ENCODE data around the gene NCAPH2. TPM values are rescaled to one million over a fixed set of nuclear protein-coding genes. Genes with fewer than 3 reads are reported as not detected.

NCAPH2 gene
- total and polyA plus RNA-seq, 12 donors: 13.8 to 90.5 (median 32.6) TPM

DNA sequence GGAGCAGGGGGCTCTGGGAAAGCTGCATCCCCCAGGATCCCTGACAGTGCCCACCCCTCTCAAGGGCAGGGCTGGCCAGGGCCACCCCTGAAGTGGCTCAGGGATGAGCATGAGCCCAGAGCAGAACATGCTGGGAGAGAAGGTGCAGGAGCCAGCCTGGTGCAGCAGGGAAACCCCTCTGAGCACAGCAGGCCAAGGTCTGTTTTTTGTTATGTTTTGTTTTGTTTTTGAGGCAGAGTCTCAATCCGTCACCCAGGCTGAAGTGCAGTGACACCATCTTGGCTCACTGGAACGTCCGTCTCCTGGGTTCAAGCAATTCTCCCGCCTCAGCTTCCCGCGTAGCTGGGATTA, 32.4 kb upstream of the NCAPH2 start:
- no peaks in the 10 kb centered on the region for H3K36me3 ChIP-seq (replicated peaks in 1 of 2)
- H3K4me1 ChIP-seq (replicated peaks in 1 of 2): peaks cover 22 to 40% of the 10 kb centered on the region in 2 donors
- intact Hi-C loops (cut with DNase I): no loop called here
- TF ChIP-seq POLR2A (IDR thresholded peaks at IDR 0.05): no peak
- TF ChIP-seq, protein P1, sequence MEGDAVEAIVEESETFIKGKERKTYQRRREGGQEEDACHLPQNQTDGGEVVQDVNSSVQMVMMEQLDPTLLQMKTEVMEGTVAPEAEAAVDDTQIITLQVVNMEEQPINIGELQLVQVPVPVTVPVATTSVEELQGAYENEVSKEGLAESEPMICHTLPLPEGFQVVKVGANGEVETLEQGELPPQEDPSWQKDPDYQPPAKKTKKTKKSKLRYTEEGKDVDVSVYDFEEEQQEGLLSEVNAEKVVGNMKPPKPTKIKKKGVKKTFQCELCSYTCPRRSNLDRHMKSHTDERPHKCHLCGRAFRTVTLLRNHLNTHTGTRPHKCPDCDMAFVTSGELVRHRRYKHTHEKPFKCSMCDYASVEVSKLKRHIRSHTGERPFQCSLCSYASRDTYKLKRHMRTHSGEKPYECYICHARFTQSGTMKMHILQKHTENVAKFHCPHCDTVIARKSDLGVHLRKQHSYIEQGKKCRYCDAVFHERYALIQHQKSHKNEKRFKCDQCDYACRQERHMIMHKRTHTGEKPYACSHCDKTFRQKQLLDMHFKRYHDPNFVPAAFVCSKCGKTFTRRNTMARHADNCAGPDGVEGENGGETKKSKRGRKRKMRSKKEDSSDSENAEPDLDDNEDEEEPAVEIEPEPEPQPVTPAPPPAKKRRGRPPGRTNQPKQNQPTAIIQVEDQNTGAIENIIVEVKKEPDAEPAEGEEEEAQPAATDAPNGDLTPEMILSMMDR (IDR thresholded peaks at IDR 0.05): no peak
- peaks cover 6% of the 10 kb centered on the region for H3K27me3 ChIP-seq
- WGBS, 4 donors: 68 to 80% (median 78%) methylated on average over 6 of the region's 6 CpGs
- peak overlapping the region in 1 of 4 donors; percentile 99 for H3K4me3 ChIP-seq
- DNase-seq: no peak
- no peak overlapping the region for H3K27ac ChIP-seq
- H3K9me3 ChIP-seq (replicated peaks in 1 of 3): no peaks in the 10 kb centered on the region

DNA sequence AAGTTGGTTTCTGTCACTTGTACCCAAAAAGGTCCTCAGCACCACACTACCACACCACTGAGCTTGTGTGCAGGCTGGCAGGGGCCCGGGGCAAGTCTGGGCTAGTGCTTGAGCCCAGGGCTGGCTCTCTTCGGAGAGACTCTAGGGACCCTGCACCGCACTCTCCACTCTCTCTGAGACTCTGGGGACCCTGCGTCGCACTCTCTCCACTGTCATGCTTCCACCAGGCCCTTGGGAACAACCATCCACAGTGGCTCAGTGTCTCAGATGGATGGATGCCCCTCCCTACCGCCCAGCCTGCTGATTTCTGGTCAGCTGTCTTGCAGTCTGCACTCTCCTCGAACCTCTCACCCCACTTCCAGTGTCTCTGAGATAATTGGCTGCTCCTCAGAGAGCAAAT, 31.2 kb upstream of the NCAPH2 start:
- intact Hi-C loops (cut with DNase I): no loop called here
- no peak overlapping the region for H3K4me3 ChIP-seq
- peaks cover 13 to 36% of the 10 kb centered on the region in 2 donors for H3K4me1 ChIP-seq (replicated peaks in 1 of 2)
- H3K27me3 ChIP-seq: peaks cover 19% of the 10 kb centered on the region
- DNase-seq: no peak
- no peaks in the 10 kb centered on the region for H3K36me3 ChIP-seq (replicated peaks in 1 of 2)
- no peak overlapping the region for H3K27ac ChIP-seq
- no peak for TF ChIP-seq POLR2A (IDR thresholded peaks at IDR 0.05)
- no peaks in the 10 kb centered on the region for H3K9me3 ChIP-seq (replicated peaks in 1 of 3)
- 73 to 82% (median 76%) methylated on average over 4 to 7 of the region's 7 CpGs for WGBS, 4 donors

DNA sequence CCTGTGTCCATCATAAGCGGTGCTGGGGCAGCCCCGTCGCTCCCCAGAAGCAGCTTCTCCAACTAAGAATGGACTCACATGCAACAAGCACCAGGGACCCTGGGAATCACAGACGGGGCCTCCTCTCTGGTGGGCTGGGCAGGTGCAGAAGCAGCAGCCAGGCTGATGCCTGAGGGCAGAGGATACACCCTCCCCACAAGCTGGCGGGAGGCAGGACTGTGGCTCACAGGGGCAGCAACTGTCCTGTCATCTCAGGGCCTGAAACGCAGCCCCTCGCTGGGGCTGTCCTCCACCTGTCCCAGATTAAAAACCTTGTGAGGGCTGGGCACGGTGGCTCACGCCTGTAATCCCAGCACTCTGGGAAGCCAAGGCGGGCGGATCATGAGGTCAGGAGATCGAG, 30.1 kb upstream of the NCAPH2 start:
- TF ChIP-seq POLR2A (IDR thresholded peaks at IDR 0.05): no peak
- TF ChIP-seq, protein P1 (IDR thresholded peaks at IDR 0.05): no peak
- H3K4me3 ChIP-seq: no peak overlapping the region

DNA sequence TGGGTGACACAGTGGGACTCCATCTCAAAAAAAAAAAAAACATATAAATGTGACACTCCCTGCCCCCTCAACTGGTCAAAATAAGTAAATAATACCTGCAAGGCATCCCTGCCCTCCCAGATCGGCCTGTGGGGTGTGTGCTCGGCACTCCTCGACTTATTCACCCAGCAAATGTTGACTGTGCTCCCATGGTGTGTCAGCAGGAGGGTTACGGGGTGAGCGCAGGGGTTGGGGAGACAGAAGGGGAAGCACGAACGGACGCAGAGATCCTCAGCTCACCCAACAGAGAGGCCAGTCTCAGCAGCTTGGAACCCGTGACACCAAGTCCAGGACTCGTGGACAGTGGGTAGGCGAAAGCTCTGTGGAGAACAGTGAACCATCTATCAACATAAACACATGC, 28.3 kb upstream of the NCAPH2 start:
- Histone ChIP-seq H3K4me1 (replicated peaks in 1 of 2) (peaks cover 0 to 19% of the 10 kb centered on the region in 2 donors), H3K4me3 (no peak overlapping the region), H3K36me3 (replicated peaks in 1 of 2) (no peaks in the 10 kb centered on the region), H3K27ac (no peak overlapping the region), H3K9me3 (replicated peaks in 1 of 3) (no peaks in the 10 kb centered on the region), H3K27me3 (peaks cover 36% of the 10 kb centered on the region)
- WGBS, 4 donors: 69 to 76% (median 74%) methylated on average over 11 of the region's 11 CpGs
- intact Hi-C loops (cut with DNase I): no loop called here
- DNase-seq: no peak
- TF ChIP-seq POLR2A (IDR thresholded peaks at IDR 0.05): no peak
- TF ChIP-seq, protein P1 (IDR thresholded peaks at IDR 0.05): no peak

More for the DNA sequence above, 30.1 kb upstream of the NCAPH2 start:
- intact Hi-C loops (cut with DNase I): no loop called here
- H3K36me3 ChIP-seq (replicated peaks in 1 of 2): no peaks in the 10 kb centered on the region
- no peak overlapping the region for H3K27ac ChIP-seq
- H3K27me3 ChIP-seq: peaks cover 29% of the 10 kb centered on the region
- H3K9me3 ChIP-seq (replicated peaks in 1 of 3): no peaks in the 10 kb centered on the region
- DNase-seq: no peak
- WGBS, 4 donors: 88 to 96% (median 91%) methylated on average over 6 to 12 of the region's 12 CpGs
- H3K4me1 ChIP-seq (replicated peaks in 1 of 2): peaks cover 10 to 31% of the 10 kb centered on the region in 2 donors

DNA sequence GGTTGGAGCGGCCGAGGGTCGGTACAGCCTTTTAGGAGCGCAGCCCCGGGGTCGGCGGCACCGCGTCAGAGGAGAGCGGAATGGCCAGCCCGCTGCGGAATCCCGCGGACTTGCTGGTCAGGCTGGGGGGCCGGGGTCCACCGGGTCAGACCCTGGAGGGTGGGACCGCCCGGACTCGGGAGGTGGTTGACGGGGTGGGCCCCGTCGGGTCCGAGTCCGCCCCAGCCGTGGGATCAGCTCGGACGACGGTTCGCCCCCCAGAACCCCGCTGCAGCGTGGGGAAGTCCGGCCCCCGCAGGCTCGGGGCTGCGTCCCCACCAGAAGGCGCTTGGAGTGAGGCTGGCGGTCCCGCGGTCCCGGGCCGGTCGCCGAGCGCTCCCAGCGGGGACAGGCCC, 27.0 kb upstream of the NCAPH2 start:
- DNase-seq: no peak

More for the DNA sequence above, 27.0 kb upstream of the NCAPH2 start:
- H3K27ac ChIP-seq: no peak overlapping the region
- H3K36me3 ChIP-seq (replicated peaks in 1 of 2): no peaks in the 10 kb centered on the region
- H3K9me3 ChIP-seq (replicated peaks in 1 of 3): no peaks in the 10 kb centered on the region
- peaks cover 36% of the 10 kb centered on the region for H3K27me3 ChIP-seq
- TF ChIP-seq, protein P1 (IDR thresholded peaks at IDR 0.05): no peak
- TF ChIP-seq POLR2A (IDR thresholded peaks at IDR 0.05): no peak
- intact Hi-C loops (cut with DNase I): no loop called here
- H3K4me1 ChIP-seq (replicated peaks in 1 of 2): peaks cover 0 to 14% of the 10 kb centered on the region in 2 donors
- WGBS, 4 donors: 2 to 7% (median 4%) methylated on average over 16 to 45 of the region's 45 CpGs; no CpG with 5 or more reads in 1 of the 4 donors
- peak overlapping the region in 2 of 4 donors; percentile 17 to 56 for H3K4me3 ChIP-seq
